Measurements from ENCODE around the gene C6orf136.
A peak's percentile ranks its signal among the peaks of the same experiment; 100 is the strongest.

C6orf136 gene

DNA sequence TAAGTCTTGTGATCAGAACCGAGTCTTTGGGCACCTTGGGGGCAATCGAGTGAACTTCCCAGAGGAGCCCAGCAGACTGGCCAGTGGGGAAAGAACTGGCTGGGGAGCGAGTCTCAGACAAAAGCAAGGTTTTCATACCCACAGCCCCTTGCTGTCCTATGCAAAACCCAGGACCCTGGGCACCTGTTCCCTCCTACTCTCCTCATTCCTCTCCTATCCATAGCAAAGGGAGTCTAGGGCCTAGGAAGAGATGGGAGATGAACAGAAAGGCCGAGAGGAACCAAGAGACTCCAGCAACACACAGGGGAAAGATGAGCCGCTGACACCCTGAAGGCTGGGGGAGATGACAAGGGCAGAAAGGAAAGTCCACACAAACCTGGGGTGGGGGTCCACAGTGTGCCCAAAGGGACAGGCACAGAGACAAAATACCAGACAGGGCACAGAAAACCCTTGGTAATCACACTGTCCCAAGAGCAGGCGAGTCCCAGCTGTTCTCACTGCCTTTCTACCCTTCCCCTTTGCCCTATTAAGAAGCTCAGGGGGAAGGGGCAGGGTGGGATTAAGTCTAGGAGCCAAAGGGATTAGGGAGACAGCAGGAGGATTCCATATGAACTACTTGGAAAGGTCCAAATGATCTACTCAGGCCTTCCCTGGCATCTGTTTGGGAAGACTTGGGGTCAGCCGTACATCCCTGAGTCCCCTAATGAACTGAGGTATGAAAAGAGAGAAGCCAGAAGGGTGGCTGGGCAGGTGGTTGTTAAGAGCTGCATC lies 33.0 kb downstream of the C6orf136 start:
- DNase-seq (ENCODE audit: low read depth), result no peak
- no peak for TF ChIP-seq CTCF (IDR thresholded peaks at IDR 0.05; ENCODE audit: low read depth, low read length, missing control alignments)
- peak overlapping the region; percentile 75 for H3K4me3 ChIP-seq (ENCODE audit: low read depth, low read length)

GRCh38 chr6:30681766-30682142 lies 34.8 kb downstream of the C6orf136 start:
- H3K4me3 ChIP-seq (ENCODE audit: low read depth, low read length), result peak overlapping the region; percentile 75
- DNase-seq (ENCODE audit: low read depth), result no peak
- TF ChIP-seq CTCF (IDR thresholded peaks at IDR 0.05; ENCODE audit: low read depth, low read length, missing control alignments), result no peak

DNA sequence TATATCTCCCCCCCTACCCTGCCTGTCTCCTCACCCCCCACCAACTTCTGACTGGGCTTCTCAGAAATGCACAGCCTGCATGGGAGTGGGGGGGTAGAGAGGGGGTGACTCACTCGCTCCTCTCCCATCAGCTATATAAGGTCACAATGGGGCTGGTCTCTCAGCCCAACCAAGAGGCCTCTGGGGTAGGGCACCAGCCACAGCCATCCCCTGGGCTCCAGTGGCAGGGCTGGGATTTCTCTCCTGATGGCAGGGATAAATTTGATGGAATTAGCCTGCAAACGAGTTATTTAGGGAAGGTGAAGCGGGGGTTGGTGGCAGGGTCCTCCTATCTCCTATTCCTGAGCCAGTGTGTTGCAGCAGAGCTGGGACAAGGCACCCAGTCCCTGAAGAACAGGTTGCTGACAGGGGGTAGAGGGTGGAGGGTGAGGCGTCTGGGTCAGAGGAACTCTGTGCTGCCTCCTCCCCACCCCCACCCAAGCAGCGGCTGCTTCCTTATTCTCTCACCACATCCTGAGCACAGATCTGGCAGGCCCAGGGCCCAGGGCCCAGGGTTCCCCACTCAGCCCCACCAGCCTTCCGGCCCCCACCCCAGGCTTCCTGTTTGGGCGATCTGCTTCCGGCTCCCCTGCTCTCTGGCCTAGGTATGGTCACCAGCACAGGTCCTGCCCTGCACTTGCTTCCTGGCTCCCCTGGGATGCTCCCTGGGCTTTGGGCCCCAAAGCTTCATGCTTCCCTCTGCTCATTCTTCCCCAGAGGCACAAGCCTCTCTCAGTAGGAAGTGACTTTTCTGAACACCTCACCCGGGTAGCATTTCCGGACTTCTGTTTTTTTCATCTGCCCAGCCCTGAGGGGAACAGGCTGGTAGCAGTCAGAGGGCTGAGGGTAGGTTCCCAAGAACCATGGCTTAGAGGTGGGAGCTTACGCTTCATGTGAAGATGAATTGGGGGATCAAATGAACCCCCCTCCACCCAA lies 35.5 kb downstream of the C6orf136 start:
- no peak for TF ChIP-seq CTCF (IDR thresholded peaks at IDR 0.05; ENCODE audit: low read depth, low read length, missing control alignments)
- DNase-seq (ENCODE audit: low read depth), result peak; percentile 82
- H3K4me3 ChIP-seq (ENCODE audit: low read depth, low read length), result peak overlapping the region; percentile 75

- peak overlapping the region; percentile 75 for H3K4me3 ChIP-seq (ENCODE audit: low read depth, low read length)
- TF ChIP-seq CTCF (IDR thresholded peaks at IDR 0.05; ENCODE audit: low read depth, low read length, missing control alignments), result no peak
- no peak for DNase-seq (ENCODE audit: low read depth)
Measured at GRCh38 chr6:30683183-30683979, 36.4 kb downstream of the C6orf136 start.

- no peak for TF ChIP-seq CTCF (IDR thresholded peaks at IDR 0.05; ENCODE audit: low read depth, low read length, missing control alignments)
- no peak for DNase-seq (ENCODE audit: low read depth)
- peak overlapping the region; percentile 75 for H3K4me3 ChIP-seq (ENCODE audit: low read depth, low read length)
Measured at GRCh38 chr6:30683980-30684338, 37.0 kb downstream of the C6orf136 start.

DNA sequence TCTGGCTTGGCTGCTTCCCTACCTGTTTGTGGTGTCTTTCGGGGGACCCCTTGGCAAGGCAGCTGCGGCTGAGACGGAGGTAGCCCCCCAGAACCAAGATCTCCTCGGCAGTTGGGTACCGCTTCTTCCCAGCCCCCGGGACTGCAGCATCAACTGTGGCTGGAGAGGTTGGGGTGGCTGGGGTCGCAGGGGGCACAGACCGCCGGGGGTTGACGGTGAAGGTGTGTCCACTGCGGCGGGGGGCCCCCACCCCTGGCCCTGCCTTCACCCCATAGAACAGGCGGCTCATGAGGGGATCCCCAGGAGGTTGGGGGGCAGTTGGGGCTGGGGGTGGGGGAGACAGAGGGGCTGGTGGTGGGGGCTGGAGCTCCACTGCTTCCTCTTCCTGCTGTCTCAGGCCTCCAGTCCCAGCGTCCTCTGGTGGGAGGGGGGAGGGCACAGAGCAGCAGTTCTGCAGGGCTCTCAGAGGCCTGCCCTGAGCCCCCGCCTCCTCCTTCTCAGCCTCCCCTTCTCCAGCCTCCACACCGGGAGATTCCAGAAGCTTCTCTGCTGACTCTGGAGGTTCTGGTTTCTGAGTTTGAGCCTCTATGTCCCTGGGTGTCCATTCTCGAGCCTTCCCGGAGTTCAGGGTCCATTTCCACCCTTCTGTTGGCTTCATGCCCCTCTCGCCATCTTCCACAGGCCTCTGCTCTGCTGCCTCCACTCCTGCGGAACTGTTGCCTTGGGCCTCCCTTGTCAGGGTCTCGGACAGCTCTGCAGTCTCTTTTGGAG lies 37.6 kb downstream of the C6orf136 start:
- TF ChIP-seq CTCF (IDR thresholded peaks at IDR 0.05; ENCODE audit: low read depth, low read length, missing control alignments), result no peak
- peak overlapping the region; percentile 75 for H3K4me3 ChIP-seq (ENCODE audit: low read depth, low read length)
- no peak for DNase-seq (ENCODE audit: low read depth)

Measured in GM12864 (cell line).